Stimulated activated CD4-positive, alpha-beta T cell treated with anti-CD3 and anti-CD28 coated beads, Interleukin-1b, Interleukin-23, amount 100 ng/mL, for 1 hour (primary cell): ENCODE data around the gene AICDA.
"Not testable (repeated sequence)": the region's sequence is repeated elsewhere in the genome, so short reads cannot be mapped to it uniquely, and the experiment has no call there.

Experiments
- DNase-seq, 2 donors: peaks; one replicate each; pipeline ENCODE4 v3.0.0-alpha.2; 2020; ENCODE audit warnings: low read depth in 2 of 2

Gene AICDA

GRCh38 chr12:8613881-8614280, 1.2 kb upstream of the AICDA start:
- not testable (repeated sequence) for DNase-seq

DNA sequence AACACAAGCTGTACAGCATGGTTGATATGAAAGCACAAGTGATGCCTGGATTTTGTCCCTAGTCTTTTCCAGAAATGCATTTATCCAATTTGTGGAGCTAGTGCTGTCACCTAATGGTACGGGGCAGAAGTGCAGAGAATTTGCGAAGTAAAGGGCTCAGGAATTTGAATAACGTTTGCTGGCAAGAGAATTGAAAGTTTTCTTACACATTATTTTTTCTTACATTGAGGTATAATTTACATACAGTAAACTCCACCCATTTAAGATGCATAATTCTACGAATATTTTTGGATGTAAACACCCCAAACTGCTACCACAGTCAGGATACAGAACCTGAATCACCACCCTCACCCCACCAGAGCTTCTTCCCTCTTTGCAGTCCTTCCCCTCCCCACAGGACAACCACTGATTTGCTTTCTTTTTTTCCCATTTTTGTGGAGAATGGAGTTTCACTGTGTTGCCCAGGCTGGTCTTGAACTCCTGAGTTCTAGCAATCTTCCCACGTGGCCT, 3.5 kb downstream of the AICDA start:
- no peak for DNase-seq

- DNase-seq, result no peak
Observed at GRCh38 chr12:8606890-8607289, 5.8 kb downstream of the AICDA start.

DNA sequence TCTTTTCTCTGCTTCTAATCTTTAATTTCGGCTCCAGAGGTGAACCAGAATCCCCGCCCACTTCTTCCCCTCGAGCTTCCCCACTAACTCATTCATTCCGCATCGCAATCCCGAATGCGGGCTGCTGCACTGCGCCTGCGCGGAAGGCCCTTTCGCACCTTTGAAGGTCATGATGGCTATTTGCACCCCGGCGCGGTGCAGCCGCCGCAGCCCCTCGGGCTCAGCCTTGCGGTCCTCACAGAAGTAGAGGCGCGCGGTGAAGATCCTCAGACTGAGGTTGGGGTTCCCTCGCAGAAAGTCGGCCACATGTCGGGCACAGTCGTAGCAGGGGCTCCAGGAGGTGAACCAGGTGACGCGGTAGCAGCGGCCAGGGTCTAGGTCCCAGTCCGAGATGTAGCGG, 7.6 kb downstream of the AICDA start:
- DNase-seq, result no peak

- no peak for DNase-seq
Observed at GRCh38 chr12:8603856-8604255, 8.8 kb downstream of the AICDA start.

- DNase-seq, result no peak
Observed at GRCh38 chr12:8603286-8603685, 9.4 kb downstream of the AICDA start.

DNA sequence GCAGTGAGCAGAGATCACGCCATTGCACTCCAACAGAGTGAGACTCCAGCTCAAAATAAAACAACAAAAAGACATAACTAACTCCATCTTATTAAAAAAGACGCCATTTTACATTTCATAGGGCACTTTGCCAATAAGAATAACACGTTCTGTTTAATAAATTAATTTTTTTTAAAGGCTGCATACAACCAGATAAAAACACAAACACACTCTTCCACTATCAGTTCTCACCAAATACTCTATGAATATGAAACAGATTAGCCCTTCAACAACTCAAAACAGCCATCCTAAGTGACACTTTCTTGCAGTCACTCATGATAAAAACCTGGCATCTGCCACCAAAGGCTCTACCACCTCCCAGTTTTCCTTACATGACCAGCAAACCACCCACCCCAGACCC, 16.1 kb downstream of the AICDA start:
- no peak for DNase-seq

GRCh38 chr12:8594072-8594471, 18.6 kb downstream of the AICDA start:
- no peak for DNase-seq

- DNase-seq, result no peak
Observed at GRCh38 chr12:8593246-8593645, 19.4 kb downstream of the AICDA start.

DNA sequence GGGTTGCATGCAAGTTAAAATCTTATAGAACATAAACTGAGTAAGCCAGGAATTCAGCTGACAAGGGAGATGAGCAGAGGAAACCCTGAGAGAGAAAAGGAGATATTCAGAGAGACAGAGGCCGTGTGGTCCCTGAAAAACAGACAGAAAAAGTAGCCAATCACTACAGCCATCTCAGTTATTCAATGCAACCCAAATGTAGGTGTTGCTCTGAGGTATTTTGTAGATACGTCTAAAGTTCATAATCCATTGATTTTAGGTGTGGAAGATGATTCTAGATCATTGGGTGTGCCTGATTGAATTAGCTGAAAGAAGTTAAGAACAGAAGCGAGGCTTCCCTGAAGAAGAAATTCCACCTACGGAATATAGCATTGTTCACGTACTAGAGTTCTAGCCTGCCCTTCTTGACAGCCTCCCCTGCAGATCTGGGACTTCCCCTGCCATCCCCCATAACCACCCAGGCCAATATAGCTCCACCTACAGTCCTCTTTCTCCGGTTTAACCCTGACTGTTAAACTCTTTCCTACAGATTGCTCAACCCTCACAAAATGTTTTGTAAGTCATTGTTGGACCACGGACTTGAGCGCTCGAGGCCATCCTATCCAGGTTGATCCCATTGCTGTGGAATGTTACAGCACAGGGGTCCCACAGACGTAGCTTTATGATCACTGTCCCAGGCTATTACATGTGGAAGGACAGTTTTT, 21.7 kb downstream of the AICDA start:
- no peak for DNase-seq

DNA sequence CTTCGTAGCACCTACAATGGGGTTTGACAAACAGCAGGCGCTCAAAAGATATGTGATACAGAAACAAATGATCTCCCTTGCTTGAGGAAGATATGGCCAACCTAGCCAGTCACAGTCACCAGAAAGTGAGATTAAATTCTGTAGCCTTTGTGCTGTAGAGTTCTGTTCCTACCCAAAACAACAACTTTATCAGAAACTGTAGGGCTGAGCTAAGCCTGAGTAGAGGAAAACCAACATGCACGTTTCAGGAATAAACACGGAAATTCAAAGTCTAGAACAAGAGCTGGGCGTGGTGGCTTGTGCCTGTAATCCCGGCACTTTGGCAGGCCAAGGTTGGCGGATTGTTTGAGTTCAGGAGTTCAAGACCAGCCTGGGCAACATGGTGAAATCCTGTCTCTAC, 23.0 kb downstream of the AICDA start:
- no peak for DNase-seq

DNA sequence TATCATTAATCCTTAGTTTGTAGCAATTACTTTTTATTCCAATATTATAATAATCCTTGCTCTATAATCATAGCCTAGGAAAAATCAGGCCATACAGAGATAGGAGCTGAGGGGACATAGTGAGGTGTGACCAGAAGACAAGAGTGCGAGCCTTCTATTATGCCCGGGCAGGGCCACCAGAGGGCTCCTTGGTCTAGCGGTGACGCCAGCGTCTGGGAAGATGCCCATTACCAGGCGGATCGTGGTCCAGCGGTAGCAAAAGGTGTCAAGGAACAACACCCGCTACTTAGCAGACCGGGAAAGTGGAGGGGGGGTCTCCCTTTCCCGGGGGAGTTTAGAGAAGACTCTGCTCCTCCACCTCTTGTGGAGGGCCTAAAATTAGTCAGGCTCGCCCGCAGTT, 28.2 kb downstream of the AICDA start:
- DNase-seq, result not testable (repeated sequence)

GRCh38 chr12:8584004-8584403, 28.7 kb downstream of the AICDA start:
- no peak for DNase-seq

- no peak for DNase-seq
Observed at GRCh38 chr12:8581098-8581784, 31.4 kb downstream of the AICDA start.

- DNase-seq, result no peak
Observed at GRCh38 chr12:8577879-8578278, 34.8 kb downstream of the AICDA start.

GRCh38 chr12:8572507-8572906, 40.2 kb downstream of the AICDA start:
- no peak for DNase-seq

GRCh38 chr12:8566525-8566924, 46.1 kb downstream of the AICDA start:
- no peak for DNase-seq

DNA sequence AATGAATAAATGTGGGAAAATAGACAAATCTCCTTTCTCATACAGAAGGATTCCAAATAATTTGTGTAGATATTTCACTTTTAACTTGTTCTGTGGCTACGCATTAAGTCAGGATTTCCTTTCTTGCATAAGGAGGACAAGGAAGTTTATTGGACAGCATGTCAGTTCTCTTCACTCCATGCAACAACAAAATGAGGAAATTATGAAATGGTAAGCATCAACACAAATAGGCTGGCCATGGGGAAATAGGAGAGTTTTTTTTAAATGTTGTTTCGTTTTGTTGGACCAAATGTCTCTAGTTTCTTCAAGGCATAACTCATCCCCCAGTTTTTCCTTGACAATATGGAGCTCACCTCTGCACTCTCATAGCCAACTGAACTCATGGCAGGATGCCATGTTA, 46.6 kb downstream of the AICDA start:
- not testable (repeated sequence) for DNase-seq

GRCh38 chr12:8564656-8565055, 48.0 kb downstream of the AICDA start:
- no peak for DNase-seq

GRCh38 chr12:8563356-8563755, 49.3 kb downstream of the AICDA start:
- DNase-seq, result no peak

GRCh38 chr12:8562310-8562709, 50.3 kb downstream of the AICDA start:
- no peak for DNase-seq

- no peak for DNase-seq
Observed at GRCh38 chr12:8561011-8561410, 51.6 kb downstream of the AICDA start.

DNA sequence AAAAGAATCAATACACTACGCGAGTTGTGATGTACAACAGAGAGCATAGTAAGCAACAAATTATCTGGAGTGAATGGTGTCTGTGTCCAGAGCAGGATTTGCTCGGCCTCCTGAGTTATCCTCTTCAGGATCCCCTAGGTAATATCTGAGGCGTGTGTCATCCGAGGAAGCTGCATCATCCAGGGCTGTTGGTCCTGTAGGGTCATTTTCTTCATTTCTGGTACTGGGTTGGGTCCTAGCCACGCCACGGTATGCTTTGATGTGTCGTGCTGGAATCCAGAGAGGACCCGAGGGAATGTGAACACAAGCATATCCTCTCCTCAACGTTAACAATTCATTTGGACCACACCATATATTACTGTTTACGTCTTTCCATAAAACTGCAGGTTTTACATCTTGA, 53.0 kb downstream of the AICDA start:
- DNase-seq, result no peak
